SH-SY5Y (cell line): ENCODE data around the gene AMBP.

ENCODE experiments used
- GATA2 ChIP-seq: IDR thresholded peaks from 2 replicates; pipeline ENCODE4 v1.6.1; 2011; ENCODE audit warnings: mild to moderate bottlenecking, low read depth, low read length
- GATA3 ChIP-seq: IDR thresholded peaks from 2 replicates; pipeline ENCODE4 v1.6.1; 2011; ENCODE audit warnings: low read depth, mild to moderate bottlenecking, low read length, moderate library complexity

DNA sequence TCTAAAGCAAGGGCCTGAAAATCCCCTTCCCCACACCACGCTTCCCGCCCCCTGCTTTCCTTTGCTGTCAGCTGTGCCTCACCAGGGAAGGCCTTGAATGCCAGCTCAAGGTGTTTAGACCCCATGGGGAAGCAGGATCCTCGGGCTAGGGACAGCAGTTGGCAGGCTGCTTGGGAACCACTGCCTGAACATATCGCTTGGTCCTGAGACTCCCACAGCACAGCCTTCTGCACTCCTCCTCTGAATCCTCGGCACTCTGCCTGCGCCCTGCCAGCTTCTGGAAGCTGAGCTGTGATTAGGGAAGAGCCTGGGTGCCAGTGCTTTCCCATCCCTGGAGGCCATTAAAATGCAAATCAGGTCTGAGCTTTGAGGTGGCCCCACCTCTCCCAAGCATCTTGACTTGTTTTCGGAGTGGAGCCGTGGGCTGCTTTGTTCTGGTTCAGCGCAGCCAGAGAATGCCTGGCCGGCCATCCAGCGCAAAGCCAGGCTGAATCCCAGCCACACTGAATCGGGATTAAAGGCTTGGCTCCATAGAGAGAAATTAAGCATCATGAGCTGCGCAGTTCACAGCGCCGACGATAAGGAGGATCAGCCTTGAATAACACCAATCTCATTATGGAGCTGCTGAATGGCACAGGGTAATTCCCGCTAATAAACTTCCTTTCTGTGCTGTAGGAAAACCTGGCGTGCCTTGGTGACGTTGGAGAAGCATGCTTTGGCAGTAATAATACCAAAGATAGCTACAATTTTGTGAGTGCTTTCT lies 40.0 kb downstream of the AMBP start:
- TF ChIP-seq GATA2, result no peak
- no peak for TF ChIP-seq GATA3
